CD4-positive, alpha-beta memory T cell (primary cell): ENCODE measurements around the gene FKBP1B. TPM values are rescaled to one million over a fixed set of nuclear protein-coding genes. Genes with fewer than 3 reads are reported as not detected.
"Not testable (repeated sequence)": the region's sequence is repeated elsewhere in the genome, so short reads cannot be mapped to it uniquely, and the experiment has no call there.

Source experiments
- CTCF ChIA-PET: fragments of 350-600 bp; sonication (Branson Sonifier 250); formaldehyde crosslinking; loops from one replicate; lab custom pipeline; 2021; ENCODE audit warnings: inconsistent platforms; ENCODE audit not compliant: partially characterized antibody; lab: Charles Lee
- POLR2A ChIA-PET: fragments of 350-600 bp; sonication (Branson Sonifier 250); formaldehyde crosslinking; loops from one replicate; lab custom pipeline; 2021; ENCODE audit not compliant: partially characterized antibody; lab: Charles Lee
- DNase-seq, 5 donors: peaks; one replicate each; pipeline versions ENCODE4 v3.0.0 to v3.0.0-alpha.2; 2020 to 2022; ENCODE audit warnings: mixed read lengths in 1 of 5
- H3K27ac ChIP-seq: one replicate; pipeline ENCODE4 v1.7.0; 2013; ENCODE audit warnings: low read depth, low read length
- H3K27me3 ChIP-seq: 2 replicates; pipeline ENCODE4 v1.7.0; 2013; ENCODE audit warnings: mild to moderate bottlenecking, low read length, moderate library complexity; ENCODE audit not compliant: insufficient read depth
- H3K36me3 ChIP-seq: 2 replicates; pipeline ENCODE4 v1.7.0; 2013; ENCODE audit warnings: mild to moderate bottlenecking, low read length, moderate library complexity; ENCODE audit not compliant: insufficient read depth
- H3K4me1 ChIP-seq: 2 replicates; pipeline ENCODE4 v1.7.0; 2013; ENCODE audit warnings: mild to moderate bottlenecking, low read length, moderate library complexity; ENCODE audit not compliant: insufficient read depth
- H3K4me3 ChIP-seq, 2 donors: one replicate each; pipeline ENCODE4 v1.7.0; 2013; ENCODE audit warnings: low read length in 2 of 2, mild to moderate bottlenecking in 1 of 2
- H3K9me3 ChIP-seq, 2 donors: one replicate each; pipeline ENCODE4 v1.7.0; 2013; ENCODE audit warnings: low read length in 2 of 2, control low read depth in 1 of 2; ENCODE audit not compliant: control insufficient read depth in 1 of 2
- H3K27ac Mint-ChIP-seq, 7 donors: one replicate each; pipeline ENCODE4 v1.8.0; 2020 to 2021; ENCODE audit warnings: mixed read lengths in 7 of 7, mild to moderate bottlenecking in 6 of 7, inconsistent platforms in 3 of 7, moderate library complexity in 3 of 7
- H3K27me3 Mint-ChIP-seq, 2 donors: one replicate each; pipeline ENCODE4 v1.8.0; 2020 to 2021; ENCODE audit warnings: mixed read lengths in 2 of 2
- H3K36me3 Mint-ChIP-seq, 2 donors: one replicate each; pipeline ENCODE4 v1.8.0; 2020 to 2021; ENCODE audit warnings: mixed read lengths in 2 of 2, inconsistent platforms in 1 of 2, mild to moderate bottlenecking in 1 of 2
- H3K4me1 Mint-ChIP-seq, 4 donors: one replicate each; pipeline ENCODE4 v1.8.0; 2020 to 2021; ENCODE audit warnings: mixed read lengths in 4 of 4, mild to moderate bottlenecking in 1 of 4
- H3K4me3 Mint-ChIP-seq, 8 donors: one replicate each; pipeline ENCODE4 v1.8.0; 2020 to 2021; ENCODE audit warnings: mixed read lengths in 8 of 8, mild to moderate bottlenecking in 7 of 8, moderate library complexity in 6 of 8, inconsistent platforms in 3 of 8
- H3K9me3 Mint-ChIP-seq, 8 donors: one replicate each; pipeline ENCODE4 v1.8.0; 2020 to 2021; ENCODE audit warnings: mixed read lengths in 8 of 8, mild to moderate bottlenecking in 5 of 8, inconsistent platforms in 3 of 8, moderate library complexity in 1 of 8
- intact Hi-C: fragments of 100-400 bp; cut with micrococcal nuclease; formaldehyde crosslinking; loops from one replicate; pipeline ENCODE4 v1.15.1; 2023
- polyA plus RNA-seq, 2 donors: library from polyadenylated mRNA; unstranded; fragments of 300-500 nt; fragmentation: Illumina TruSeq; gene quantifications; one replicate each; pipeline ENCODE4 v1.2.3, GENCODE V29; 2021
- total RNA-seq, 2 experiments: library from RNA; stranded (reverse); gene quantifications; one replicate each; pipeline ENCODE4 v1.2.3, GENCODE V29; 2021

The FKBP1B gene
- total and polyA plus RNA-seq, 4 experiments from 2014 or later = 0.58 to 2.5 (median 1.8) TPM

GRCh38 chr2:24024018-24024417 is 25.5 kb upstream of the FKBP1B start:
- Mint-ChIP-seq H3K27me3 (no peaks in the 10 kb centered on the region), H3K27ac (no peak overlapping the region), H3K9me3 (no peaks in the 10 kb centered on the region), H3K4me1 (no peaks in the 10 kb centered on the region), H3K36me3 (peaks cover 36 to 45% of the 10 kb centered on the region in 2 donors), H3K4me3 (no peak overlapping the region)
- CTCF ChIA-PET = no interaction called here
- Histone ChIP-seq H3K27me3 (no peaks in the 10 kb centered on the region), H3K36me3 (peaks cover 6% of the 10 kb centered on the region), H3K4me1 (no peaks in the 10 kb centered on the region), H3K9me3 (no peaks in the 10 kb centered on the region), H3K27ac (no peak overlapping the region), H3K4me3 (no peak overlapping the region)
- no peak for DNase-seq
- POLR2A ChIA-PET = no interaction called here
- intact Hi-C loops = no loop called here

GRCh38 chr2:24024996-24025663 is 24.4 kb upstream of the FKBP1B start:
- H3K27ac Mint-ChIP-seq = no peak overlapping the region
- no peak overlapping the region for H3K4me3 ChIP-seq
- no peaks in the 10 kb centered on the region for H3K27me3 Mint-ChIP-seq
- intact Hi-C loops = no loop called here
- DNase-seq = no peak
- peaks cover 48 to 56% of the 10 kb centered on the region in 2 donors for H3K36me3 Mint-ChIP-seq
- H3K36me3 ChIP-seq = peaks cover 15% of the 10 kb centered on the region
- ChIA-PET POLR2A (interaction anchor here (0.6 kb wide), 1 partner anchor 51 kb away, joined by 3 read pairs; the partner anchor contains the start of gene SF3B6), CTCF (no interaction called here)
- H3K4me3 Mint-ChIP-seq = no peak overlapping the region
- no peaks in the 10 kb centered on the region for H3K4me1 Mint-ChIP-seq
- H3K27me3 ChIP-seq = no peaks in the 10 kb centered on the region
- H3K4me1 ChIP-seq = no peaks in the 10 kb centered on the region
- no peak overlapping the region for H3K27ac ChIP-seq
- no peaks in the 10 kb centered on the region for H3K9me3 ChIP-seq
- no peaks in the 10 kb centered on the region for H3K9me3 Mint-ChIP-seq

- H3K36me3 ChIP-seq = peaks cover 23% of the 10 kb centered on the region
- no peak overlapping the region for H3K4me3 Mint-ChIP-seq
- H3K4me3 ChIP-seq = no peak overlapping the region
- ChIA-PET CTCF (interaction anchor here (0.9 kb wide), 1 partner anchor 99 kb away, joined by 3 read pairs; the partner anchor contains the start of gene ATAD2B), POLR2A (no interaction called here)
- no peak overlapping the region for H3K27ac Mint-ChIP-seq
- no peak for DNase-seq
- H3K36me3 Mint-ChIP-seq = peaks cover 59 to 67% of the 10 kb centered on the region in 2 donors
- intact Hi-C loops = no loop called here
- no peaks in the 10 kb centered on the region for H3K9me3 Mint-ChIP-seq
- H3K27me3 Mint-ChIP-seq = no peaks in the 10 kb centered on the region
- no peaks in the 10 kb centered on the region for H3K4me1 ChIP-seq
- H3K27ac ChIP-seq = no peak overlapping the region
- H3K27me3 ChIP-seq = no peaks in the 10 kb centered on the region
- no peaks in the 10 kb centered on the region for H3K9me3 ChIP-seq
- peaks cover 0 to 3% (median 0%) of the 10 kb centered on the region in 4 donors for H3K4me1 Mint-ChIP-seq
Measured at GRCh38 chr2:24026233-24026632, 23.3 kb upstream of the FKBP1B start.

GRCh38 chr2:24038786-24039499 is 10.6 kb upstream of the FKBP1B start:
- Mint-ChIP-seq H3K27ac (peak overlapping the region in 1 of 7 donors; percentile 25), H3K36me3 (peaks cover 21 to 32% of the 10 kb centered on the region in 2 donors), H3K9me3 (no peaks in the 10 kb centered on the region), H3K27me3 (no peaks in the 10 kb centered on the region), H3K4me1 (peaks cover 11 to 14% (median 13%) of the 10 kb centered on the region in 4 donors), H3K4me3 (no peak overlapping the region)
- DNase-seq = no peak
- Histone ChIP-seq H3K4me3 (no peak overlapping the region), H3K27ac (no peak overlapping the region), H3K4me1 (no peaks in the 10 kb centered on the region), H3K36me3 (peaks cover 19% of the 10 kb centered on the region), H3K27me3 (no peaks in the 10 kb centered on the region), H3K9me3 (no peaks in the 10 kb centered on the region)
- intact Hi-C loops = no loop called here
- ChIA-PET CTCF (no interaction called here), POLR2A (no interaction called here)

GRCh38 chr2:24040511-24040910 is 9.0 kb upstream of the FKBP1B start:
- ChIA-PET CTCF (no interaction called here), POLR2A (no interaction called here)
- no peak for DNase-seq
- Mint-ChIP-seq H3K27ac (no peak overlapping the region), H3K27me3 (no peaks in the 10 kb centered on the region), H3K9me3 (no peaks in the 10 kb centered on the region), H3K4me3 (no peak overlapping the region), H3K4me1 (peaks cover 14 to 20% (median 16%) of the 10 kb centered on the region in 4 donors), H3K36me3 (peaks cover 21 to 31% of the 10 kb centered on the region in 2 donors)
- Histone ChIP-seq H3K27ac (no peak overlapping the region), H3K4me3 (no peak overlapping the region), H3K36me3 (peaks cover 19% of the 10 kb centered on the region), H3K4me1 (no peaks in the 10 kb centered on the region), H3K27me3 (no peaks in the 10 kb centered on the region), H3K9me3 (no peaks in the 10 kb centered on the region)
- intact Hi-C loops = no loop called here

- Mint-ChIP-seq H3K4me1 (peaks cover 14 to 28% (median 25%) of the 10 kb centered on the region in 4 donors), H3K36me3 (peaks cover 9 to 20% of the 10 kb centered on the region in 2 donors), H3K27ac (peak overlapping the region in 1 of 7 donors; percentile 4)
- CTCF ChIA-PET, H3K9me3 Mint-ChIP-seq, POLR2A ChIA-PET, DNase-seq, H3K27me3 Mint-ChIP-seq, H3K27me3 ChIP-seq, H3K4me3 Mint-ChIP-seq, H3K9me3 ChIP-seq, H3K4me3 ChIP-seq, H3K27ac ChIP-seq, intact Hi-C loops: not testable (repeated sequence)
- H3K36me3 ChIP-seq = peaks cover 12% of the 10 kb centered on the region
- H3K4me1 ChIP-seq = peaks cover 12% of the 10 kb centered on the region
Measured at GRCh38 chr2:24043133-24043532, 6.4 kb upstream of the FKBP1B start.
